ENCODE measurements around the gene ATXN1. TPM values are rescaled to one million over a fixed set of nuclear protein-coding genes. Genes with fewer than 3 reads are reported as not detected.

Gene ATXN1
- total RNA-seq, 1 donor from 2014 or later, result 64.5 TPM

DNA sequence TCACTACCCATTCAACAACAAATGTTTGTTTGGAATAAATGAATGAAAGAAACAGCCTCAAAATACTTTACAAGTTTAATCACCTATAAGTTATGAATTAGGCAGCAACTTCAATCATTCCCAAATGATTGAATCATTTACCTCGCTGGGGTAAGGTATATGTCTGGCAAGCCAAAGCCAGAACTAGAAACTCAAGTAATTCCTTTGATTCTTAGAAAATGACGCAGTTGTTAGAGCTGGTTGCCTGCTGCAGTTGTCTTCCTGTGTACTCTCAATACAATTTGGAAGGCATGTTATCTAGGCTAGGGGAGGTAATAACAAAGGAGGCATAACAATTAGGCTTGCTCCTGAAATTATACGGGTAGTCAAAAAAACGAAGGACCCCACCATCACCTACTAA lies 160.6 kb downstream of the ATXN1 start:
- H3K4me3 Mint-ChIP-seq (ENCODE audit: unreplicated experiment), result no peak overlapping the region
- peaks cover 10% of the 10 kb centered on the region for H3K36me3 Mint-ChIP-seq (ENCODE audit: low read depth)
- TF ChIP-seq, protein P1, sequence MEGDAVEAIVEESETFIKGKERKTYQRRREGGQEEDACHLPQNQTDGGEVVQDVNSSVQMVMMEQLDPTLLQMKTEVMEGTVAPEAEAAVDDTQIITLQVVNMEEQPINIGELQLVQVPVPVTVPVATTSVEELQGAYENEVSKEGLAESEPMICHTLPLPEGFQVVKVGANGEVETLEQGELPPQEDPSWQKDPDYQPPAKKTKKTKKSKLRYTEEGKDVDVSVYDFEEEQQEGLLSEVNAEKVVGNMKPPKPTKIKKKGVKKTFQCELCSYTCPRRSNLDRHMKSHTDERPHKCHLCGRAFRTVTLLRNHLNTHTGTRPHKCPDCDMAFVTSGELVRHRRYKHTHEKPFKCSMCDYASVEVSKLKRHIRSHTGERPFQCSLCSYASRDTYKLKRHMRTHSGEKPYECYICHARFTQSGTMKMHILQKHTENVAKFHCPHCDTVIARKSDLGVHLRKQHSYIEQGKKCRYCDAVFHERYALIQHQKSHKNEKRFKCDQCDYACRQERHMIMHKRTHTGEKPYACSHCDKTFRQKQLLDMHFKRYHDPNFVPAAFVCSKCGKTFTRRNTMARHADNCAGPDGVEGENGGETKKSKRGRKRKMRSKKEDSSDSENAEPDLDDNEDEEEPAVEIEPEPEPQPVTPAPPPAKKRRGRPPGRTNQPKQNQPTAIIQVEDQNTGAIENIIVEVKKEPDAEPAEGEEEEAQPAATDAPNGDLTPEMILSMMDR (IDR thresholded peaks at IDR 0.05), result no peak
- no peaks in the 10 kb centered on the region for H3K9me3 Mint-ChIP-seq (ENCODE audit: low read depth)
- no peak for DNase-seq (ENCODE audit: low spot score)
- H3K27ac Mint-ChIP-seq (ENCODE audit: unreplicated experiment), result no peak overlapping the region
- H3K4me1 Mint-ChIP-seq (ENCODE audit: low read depth), result no peaks in the 10 kb centered on the region
- H3K27me3 Mint-ChIP-seq (ENCODE audit: low read depth), result no peaks in the 10 kb centered on the region

DNA sequence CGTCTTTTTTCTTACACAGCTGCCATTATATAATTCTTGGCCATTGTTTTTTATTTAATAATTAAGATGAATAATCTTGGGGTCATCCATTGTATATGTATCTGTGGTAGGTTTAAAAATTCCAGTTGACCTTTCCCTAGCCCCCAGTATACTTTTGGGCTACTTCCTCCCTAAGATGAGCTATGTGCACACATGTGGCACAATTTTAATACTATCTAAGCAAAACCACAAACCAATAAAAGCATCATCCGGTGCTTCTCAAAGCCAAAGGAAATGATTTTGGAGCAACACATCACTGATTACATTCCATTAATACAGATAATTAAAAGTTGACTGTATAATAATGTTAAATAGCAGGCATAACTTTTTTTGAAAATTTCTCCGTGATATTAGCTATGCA lies 161.2 kb downstream of the ATXN1 start:
- Mint-ChIP-seq H3K27ac (ENCODE audit: unreplicated experiment) (no peak overlapping the region), H3K36me3 (ENCODE audit: low read depth) (peaks cover 10% of the 10 kb centered on the region), H3K4me3 (ENCODE audit: unreplicated experiment) (no peak overlapping the region), H3K27me3 (ENCODE audit: low read depth) (no peaks in the 10 kb centered on the region), H3K9me3 (ENCODE audit: low read depth) (no peaks in the 10 kb centered on the region), H3K4me1 (ENCODE audit: low read depth) (no peaks in the 10 kb centered on the region)
- no peak for DNase-seq (ENCODE audit: low spot score)
- TF ChIP-seq, protein P1 (IDR thresholded peaks at IDR 0.05), result no peak

DNA sequence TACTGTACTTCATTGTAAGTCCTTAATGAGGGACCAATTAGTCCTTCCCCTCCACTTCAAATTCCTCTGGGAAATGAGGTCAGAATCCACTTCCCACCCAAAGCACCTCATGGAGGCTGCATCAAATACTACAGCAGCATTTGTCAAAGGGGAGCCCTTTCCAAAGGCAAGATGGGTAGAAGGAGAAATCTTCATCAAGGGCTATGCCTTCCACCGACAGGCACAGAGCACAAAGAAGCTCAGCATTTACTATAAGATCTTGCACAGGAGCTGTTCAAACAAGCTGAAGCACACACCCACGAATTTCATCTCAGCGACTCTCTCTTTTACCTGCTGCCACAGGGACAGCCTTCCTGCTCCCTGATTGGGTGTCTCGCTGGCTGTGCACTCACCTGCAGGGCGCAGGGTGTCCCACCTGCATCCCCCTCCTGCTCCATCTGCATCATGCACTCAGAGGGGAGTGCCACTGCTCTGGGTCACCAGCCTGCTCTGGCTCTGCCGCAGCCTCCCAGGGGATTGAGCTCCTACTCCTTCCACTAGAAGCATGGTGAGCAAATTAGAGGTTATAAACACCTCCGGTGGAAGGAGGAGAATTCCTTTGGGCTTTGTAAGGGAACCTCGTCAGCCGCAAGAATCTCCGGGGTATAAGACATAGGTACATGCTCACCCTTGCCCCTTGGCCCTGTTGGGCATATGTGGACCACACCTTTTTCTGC lies 164.5 kb downstream of the ATXN1 start:
- Mint-ChIP-seq H3K4me1 (ENCODE audit: low read depth) (no peaks in the 10 kb centered on the region), H3K27ac (ENCODE audit: unreplicated experiment) (no peak overlapping the region), H3K36me3 (ENCODE audit: low read depth) (peaks cover 1% of the 10 kb centered on the region), H3K27me3 (ENCODE audit: low read depth) (no peaks in the 10 kb centered on the region), H3K9me3 (ENCODE audit: low read depth) (no peaks in the 10 kb centered on the region), H3K4me3 (ENCODE audit: unreplicated experiment) (no peak overlapping the region)
- DNase-seq (ENCODE audit: low spot score), result no peak
- TF ChIP-seq, protein P1 (IDR thresholded peaks at IDR 0.05), result no peak

DNA sequence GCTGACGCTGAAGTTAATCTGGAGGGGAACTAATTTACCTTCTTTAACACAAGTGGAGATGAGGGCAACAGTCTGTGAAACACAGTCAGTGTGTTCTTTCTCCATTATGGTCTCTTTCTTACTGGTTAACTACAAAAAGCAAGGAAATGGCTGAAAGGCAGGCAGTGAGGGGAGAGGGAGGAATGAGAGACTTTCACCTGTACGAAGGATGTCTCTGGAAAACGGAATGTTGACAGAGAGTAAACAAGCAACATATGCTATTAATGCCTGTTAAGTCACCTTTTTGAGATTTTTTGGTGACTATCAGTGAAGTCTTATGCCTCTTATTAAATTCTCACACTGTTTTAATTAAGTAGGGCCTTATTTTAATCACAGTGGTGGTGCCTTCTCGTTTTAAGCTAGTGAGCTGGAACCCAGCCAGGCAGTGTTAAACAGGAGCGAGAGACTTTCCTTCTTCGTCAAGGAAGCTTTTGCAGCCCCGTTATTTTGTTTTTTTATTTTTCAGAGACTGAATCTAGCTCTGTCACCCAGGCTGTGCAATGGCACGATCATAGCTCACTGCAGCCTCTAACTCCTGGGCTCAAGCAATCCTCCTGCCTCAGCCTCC lies 165.6 kb downstream of the ATXN1 start:
- H3K4me1 Mint-ChIP-seq (ENCODE audit: low read depth), result no peaks in the 10 kb centered on the region
- peaks cover 1% of the 10 kb centered on the region for H3K36me3 Mint-ChIP-seq (ENCODE audit: low read depth)
- TF ChIP-seq, protein P1 (IDR thresholded peaks at IDR 0.05), result no peak
- H3K9me3 Mint-ChIP-seq (ENCODE audit: low read depth), result no peaks in the 10 kb centered on the region
- no peak overlapping the region for H3K4me3 Mint-ChIP-seq (ENCODE audit: unreplicated experiment)
- no peaks in the 10 kb centered on the region for H3K27me3 Mint-ChIP-seq (ENCODE audit: low read depth)
- no peak for DNase-seq (ENCODE audit: low spot score)
- no peak overlapping the region for H3K27ac Mint-ChIP-seq (ENCODE audit: unreplicated experiment)

DNA sequence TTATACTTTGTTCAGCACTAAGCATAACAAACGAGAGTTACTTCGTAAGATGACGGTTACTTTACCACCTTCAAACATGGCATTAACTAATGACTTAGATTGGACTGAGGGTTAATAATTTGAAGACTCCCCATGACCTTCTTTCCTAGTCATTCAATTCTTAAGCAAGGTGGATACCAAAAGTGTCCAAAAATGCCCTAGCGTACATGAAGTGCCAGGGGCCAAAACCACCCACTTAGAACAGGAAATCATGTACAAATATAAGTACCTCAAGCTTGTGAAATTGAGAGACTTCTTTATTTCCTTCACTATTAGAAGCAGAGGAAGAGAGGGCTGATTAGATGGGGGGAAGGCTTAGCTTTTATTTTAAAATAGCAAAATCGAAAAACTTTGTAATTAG lies 166.4 kb downstream of the ATXN1 start:
- Mint-ChIP-seq H3K36me3 (ENCODE audit: low read depth) (peaks cover 1% of the 10 kb centered on the region), H3K4me3 (ENCODE audit: unreplicated experiment) (no peak overlapping the region), H3K4me1 (ENCODE audit: low read depth) (no peaks in the 10 kb centered on the region), H3K9me3 (ENCODE audit: low read depth) (no peaks in the 10 kb centered on the region), H3K27me3 (ENCODE audit: low read depth) (no peaks in the 10 kb centered on the region), H3K27ac (ENCODE audit: unreplicated experiment) (no peak overlapping the region)
- TF ChIP-seq, protein P1 (IDR thresholded peaks at IDR 0.05), result no peak
- no peak for DNase-seq (ENCODE audit: low spot score)

Data from chondrocyte (in vitro differentiated cells).